H1 (cell line): Measurements from ENCODE around the gene CCDC12. TPM values are rescaled to one million over a fixed set of nuclear protein-coding genes. Genes with fewer than 3 reads are reported as not detected.

Experiments used
- CTCF ChIA-PET: fragments of 300-600 bp; sonication (Branson Sonifier 250); formaldehyde crosslinking; loops from one replicate; lab custom pipeline; 2021; ENCODE audit not compliant: partially characterized antibody; lab: Charles Lee
- POLR2A ChIA-PET: fragments of 300-600 bp; sonication (Branson Sonifier 250); formaldehyde crosslinking; loops from one replicate; lab custom pipeline; 2021; ENCODE audit warnings: inconsistent platforms; ENCODE audit not compliant: partially characterized antibody; lab: Charles Lee
- DNase-seq, 2 experiments: peaks; one replicate each; pipeline versions ENCODE4 v3.0.0 to v3.0.0-alpha.2; 2010 to 2022; ENCODE audit warnings: low spot score in 2 of 2, low read depth in 1 of 2, mixed read lengths in 1 of 2
- FAIRE-seq: peaks from 2 replicates; lab custom pipeline; 2011; peaks lifted over from hg19 to GRCh38; lab: Jason Lieb, UNC
- H2AFZ ChIP-seq: 2 replicates; pipeline ENCODE4 v1.8.1; 2012; ENCODE audit warnings: low read length, inconsistent platforms
- H2AK5ac ChIP-seq: 2 replicates; pipeline ENCODE4 v1.6.1; 2013; ENCODE audit warnings: low read depth, low read length
- H2BK120ac ChIP-seq: replicated peaks from 2 replicates; pipeline ENCODE3; 2013; ENCODE audit warnings: low read depth, low read length, inconsistent platforms
- H2BK12ac ChIP-seq: 2 replicates; pipeline ENCODE4 v1.6.1; 2013; ENCODE audit warnings: low read depth, low read length
- H2BK15ac ChIP-seq: 2 replicates; pipeline ENCODE4 v1.6.1; 2013; ENCODE audit warnings: low read length
- H2BK20ac ChIP-seq: 2 replicates; pipeline ENCODE4 v1.6.1; 2013; ENCODE audit warnings: low read length
- H2BK5ac ChIP-seq: 2 replicates; pipeline ENCODE4 v1.6.1; 2013; ENCODE audit warnings: low read depth, low read length
- H3K14ac ChIP-seq: 2 replicates; pipeline ENCODE4 v1.6.1; 2013; ENCODE audit warnings: inconsistent platforms; ENCODE audit not compliant: insufficient read length
- H3K18ac ChIP-seq: 2 replicates; pipeline ENCODE4 v1.6.1; 2013; ENCODE audit warnings: low read length; ENCODE audit errors: extremely low read depth
- H3K23ac ChIP-seq: 2 replicates; pipeline ENCODE4 v1.6.1; 2013; ENCODE audit warnings: inconsistent platforms; ENCODE audit not compliant: insufficient read length
- H3K23me2 ChIP-seq: 2 replicates; pipeline ENCODE4 v1.6.1; 2013; ENCODE audit warnings: low read depth, low read length
- H3K27ac ChIP-seq: 2 replicates; pipeline ENCODE4 v1.6.1; 2011; ENCODE audit warnings: low read depth, low read length, inconsistent platforms
- H3K27me3 ChIP-seq, 4 experiments: replicated peaks in 1 of 4; 1 replicate in 1 of 4; 2 replicates in 3 of 4; pipeline versions ENCODE4 v1.6.1 to v1.8.1; 2011 to 2013; ENCODE audit warnings: low read length in 3 of 4, mild to moderate bottlenecking in 3 of 4, inconsistent platforms in 2 of 4, mixed read lengths in 2 of 4, moderate library complexity in 1 of 4; ENCODE audit not compliant: control insufficient read depth in 3 of 4, insufficient read depth in 3 of 4; ENCODE audit errors: extremely low read depth in 1 of 4
- H3K36me3 ChIP-seq, 4 experiments: 2 replicates each; pipeline versions ENCODE4 v1.6.1 to v1.8.1; 2011 to 2013; ENCODE audit warnings: mild to moderate bottlenecking in 4 of 4, low read length in 3 of 4, moderate library complexity in 2 of 4, control low read depth in 1 of 4, inconsistent platforms in 1 of 4; ENCODE audit not compliant: insufficient read depth in 4 of 4, control insufficient read depth in 2 of 4
- H3K4ac ChIP-seq: replicated peaks from 2 replicates; pipeline ENCODE3; 2013; ENCODE audit warnings: low read length, low read depth, mixed read lengths, inconsistent platforms; ENCODE audit not compliant: insufficient read length
- H3K4me1 ChIP-seq, 4 experiments: replicated peaks in 1 of 4; 1 replicate in 1 of 4; 2 replicates in 3 of 4; pipeline versions ENCODE4 v1.6.1 to v1.8.1; 2011 to 2013; ENCODE audit warnings: low read length in 3 of 4, inconsistent platforms in 2 of 4, mixed read lengths in 1 of 4; ENCODE audit not compliant: insufficient read depth in 4 of 4, control insufficient read depth in 3 of 4
- H3K4me2 ChIP-seq, 2 experiments: 2 replicates each; pipeline versions ENCODE4 v1.6.1 to v1.8.1; 2011 to 2013; ENCODE audit warnings: low read depth in 2 of 2, low read length in 2 of 2, control low read depth in 1 of 2, inconsistent platforms in 1 of 2, mild to moderate bottlenecking in 1 of 2; ENCODE audit not compliant: insufficient read depth in 1 of 2
- H3K4me3 ChIP-seq, 4 experiments: fragments of 200-600, 300-600 bp in 1 of 4; sonication (generic), shearing (Covaris generic), sonication (Bioruptor Twin) in 1 of 4; 2 replicates each; pipeline versions ENCODE4 v1.5.1 to v1.8.1; 2011 to 2016; ENCODE audit warnings: low read length in 4 of 4, low read depth in 3 of 4, control low read depth in 2 of 4, inconsistent platforms in 2 of 4, mild to moderate bottlenecking in 2 of 4, mixed read lengths in 1 of 4, moderate library complexity in 1 of 4; ENCODE audit not compliant: insufficient read depth in 2 of 4; ENCODE audit errors: extremely low read depth in 1 of 4
- H3K56ac ChIP-seq: replicated peaks from 2 replicates; pipeline ENCODE3; 2013; ENCODE audit warnings: low read depth, mild to moderate bottlenecking, mixed read lengths, low read length, inconsistent platforms; ENCODE audit not compliant: insufficient read length
- H3K79me1 ChIP-seq: 2 replicates; pipeline ENCODE4 v1.6.1; 2013; ENCODE audit warnings: low read depth, low read length, control low read depth
- H3K79me2 ChIP-seq, 2 experiments: 2 replicates each; pipeline versions ENCODE4 v1.6.1 to v1.8.1; 2012 to 2013; ENCODE audit warnings: low read length in 2 of 2, mild to moderate bottlenecking in 2 of 2, inconsistent platforms in 1 of 2; ENCODE audit not compliant: insufficient read depth in 2 of 2, control insufficient read depth in 1 of 2
- H3K9ac ChIP-seq, 4 experiments: replicated peaks in 1 of 4; 1 replicate in 1 of 4; 2 replicates in 3 of 4; pipeline versions ENCODE4 v1.6.1 to v1.8.1; 2011 to 2013; ENCODE audit warnings: low read depth in 3 of 4, low read length in 3 of 4, control low read depth in 2 of 4, mild to moderate bottlenecking in 2 of 4, moderate library complexity in 2 of 4, inconsistent platforms in 1 of 4; ENCODE audit errors: extremely low read depth in 1 of 4
- H3K9me3 ChIP-seq, 2 experiments: 2 replicates each; pipeline versions ENCODE4 v1.6.1 to v1.8.1; 2012 to 2013; ENCODE audit warnings: mild to moderate bottlenecking in 2 of 2, moderate library complexity in 2 of 2, control low read depth in 1 of 2, inconsistent platforms in 1 of 2, low read depth in 1 of 2, low read length in 1 of 2, mixed read lengths in 1 of 2; ENCODE audit not compliant: insufficient read depth in 2 of 2
- H4K20me1 ChIP-seq, 2 experiments: replicated peaks in 1 of 2; 2 replicates each; pipeline versions ENCODE3 to v1.8.1; 2011 to 2013; ENCODE audit warnings: inconsistent platforms in 2 of 2, low read length in 2 of 2, mild to moderate bottlenecking in 1 of 2; ENCODE audit not compliant: insufficient read depth in 2 of 2, control insufficient read depth in 1 of 2
- H4K5ac ChIP-seq: 2 replicates; pipeline ENCODE4 v1.6.1; 2013; ENCODE audit warnings: low read length, low read depth, mixed read lengths, inconsistent platforms; ENCODE audit not compliant: insufficient read length
- H4K8ac ChIP-seq: 2 replicates; pipeline ENCODE4 v1.8.0; 2013; ENCODE audit warnings: mild to moderate bottlenecking, moderate library complexity, low read length, inconsistent platforms; ENCODE audit not compliant: insufficient read depth; ENCODE audit errors: extremely low read depth
- H4K91ac ChIP-seq: replicated peaks from 2 replicates; pipeline ENCODE3; 2013; ENCODE audit warnings: low read length, mixed read lengths, inconsistent platforms; ENCODE audit not compliant: insufficient read length
- HDAC6 ChIP-seq: IDR thresholded peaks from one replicate; pipeline ENCODE4 v1.7.1; 2012; ENCODE audit warnings: low read depth, mild to moderate bottlenecking, inconsistent platforms, low read length, moderate library complexity
- POLR2A ChIP-seq, 2 experiments: IDR thresholded peaks; 1 replicate in 1 of 2; 2 replicates in 1 of 2; pipeline ENCODE4 v1.6.1; 2011; ENCODE audit warnings: low read depth in 2 of 2, low read length in 2 of 2, mild to moderate bottlenecking in 2 of 2; ENCODE audit errors: control extremely low read depth in 1 of 2
- SIN3A ChIP-seq, 2 experiments: IDR thresholded peaks in 1 of 2; conservative IDR thresholded peaks in 1 of 2; 2 replicates each; pipeline ENCODE4 v1.6.1; 2011 to 2012; ENCODE audit warnings: low read length in 2 of 2, improper control_type of control experiment in 1 of 2, low read depth in 1 of 2, mild to moderate bottlenecking in 1 of 2
- SIRT6 ChIP-seq: IDR thresholded peaks from one replicate; pipeline ENCODE4 v1.7.1; 2012; ENCODE audit warnings: low read length, inconsistent platforms
- USF2 ChIP-seq: IDR thresholded peaks from 2 replicates; pipeline ENCODE4 v1.6.1; 2011; ENCODE audit warnings: low read length, improper control_type of control experiment
- YY1 ChIP-seq: IDR thresholded peaks from 2 replicates; pipeline ENCODE4 v1.6.1; 2011; ENCODE audit warnings: low read depth, mild to moderate bottlenecking, low read length
- WGBS, 2 experiments: shearing (Covaris generic) in 1 of 2; methylation state at CpG; one replicate each; pipeline versions ENCODE4 v1.1.6 to v1.1.7; 2013 to 2015; ENCODE audit warnings: low lambda C conversion rate in 2 of 2, mixed read lengths in 2 of 2, inconsistent platforms in 1 of 2, low coverage in 1 of 2, missing lambda C conversion rate in 1 of 2; ENCODE audit not compliant: insufficient replicate concordance in 2 of 2, insufficient coverage in 1 of 2, insufficient read length in 1 of 2; ENCODE audit errors: extremely low coverage in 1 of 2, missing lambda C conversion rate in 1 of 2; 5-methylcytosine and 5-hydroxymethylcytosine counted together
- polyA plus RNA-seq, 7 experiments: library from polyadenylated mRNA; depleted of rRNA in 3 of 7; stranded (reverse) in 5 of 7; unstranded in 2 of 7; fragments of >200 nt in 5 of 7; fragments of 200-250 nt in 2 of 7; gene quantifications; 1 replicate in 5 of 7; 2 replicates in 1 of 7; 4 replicates in 1 of 7; pipeline versions ENCODE4 v1.2.1 to v1.2.3, GENCODE V29; 2011 to 2013; ENCODE audit warnings: missing spikeins in 2 of 7, mixed read lengths in 2 of 7
- total RNA-seq: library from RNA; stranded (reverse); fragmentation: NEBNext Ultra II Directional; extraction: Animal tissue kit (Norgen Biotek cat#: 25700); gene quantifications from 2 replicates; pipeline ENCODE4 v1.2.1, GENCODE V29; 2021
- TF ChIP-seq, protein P1 (sequence below), 3 experiments: IDR thresholded peaks; 1 replicate in 2 of 3; 2 replicates in 1 of 3; pipeline versions ENCODE4 v1.5.1 to v1.6.1; 2011; ENCODE audit warnings: low read length in 3 of 3, mild to moderate bottlenecking in 3 of 3, inconsistent platforms in 2 of 3, low read depth in 1 of 3, moderate library complexity in 1 of 3; ENCODE audit not compliant: insufficient read depth in 1 of 3; ENCODE audit errors: control extremely low read depth in 1 of 3
- TF ChIP-seq, protein P2 (sequence below): IDR thresholded peaks from 2 replicates; pipeline ENCODE4 v1.6.1; 2012; ENCODE audit warnings: low read length, inconsistent platforms

Gene CCDC12
- total and polyA plus RNA-seq, 2 of the 8 experiments (the other 6 are each of a cell fraction or from before 2014, with no cell fraction given): 29.5 to 41.3 TPM

DNA sequence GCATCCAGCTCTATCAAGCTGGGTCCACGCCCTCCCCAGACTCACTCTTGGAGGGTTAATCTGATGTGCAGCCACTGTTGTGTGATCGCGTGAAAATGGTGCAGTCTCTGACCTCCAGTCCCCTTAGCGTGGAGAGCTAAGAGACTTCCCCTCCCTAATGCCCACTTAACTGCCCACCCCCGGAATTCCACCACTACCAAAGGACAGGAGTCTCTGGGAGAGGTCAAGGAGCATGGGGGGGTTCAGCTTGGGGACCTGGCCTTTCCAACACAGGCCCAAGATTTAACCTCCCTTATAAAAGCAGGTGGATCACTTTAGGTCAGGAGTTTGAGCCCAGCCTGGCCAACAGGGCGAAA is 48.8 kb downstream of the CCDC12 start:
- no peak overlapping the region for H4K91ac ChIP-seq
- no peaks in the 10 kb centered on the region for H3K23me2 ChIP-seq
- H3K79me1 ChIP-seq: peaks cover 14% of the 10 kb centered on the region
- no peak overlapping the region for H3K23ac ChIP-seq
- no peak overlapping the region for H3K18ac ChIP-seq
- H3K36me3 ChIP-seq: peaks cover 6 to 12% (median 9%) of the 10 kb centered on the region in 4 experiments; a peak in 7 of 8 replicates
- no peak overlapping the region for H3K14ac ChIP-seq
- FAIRE-seq (no peak), DNase-seq (no peak)
- H3K56ac ChIP-seq: no peak overlapping the region
- POLR2A ChIA-PET: interaction anchor here (0.6 kb wide), 1 partner anchor 83 kb away, joined by 3 read pairs; no protein-coding TSS in a partner anchor
- no peaks in the 10 kb centered on the region for H3K9me3 ChIP-seq
- 0 out of 2 replicates have a peak overlapping the region, but pooled peaks have one; percentile 11 for H3K27ac ChIP-seq
- H3K79me2 ChIP-seq: peaks cover 0 to 28% of the 10 kb centered on the region in 2 experiments; a peak in 1 of 4 replicates
- H4K20me1 ChIP-seq: peaks cover 12 to 14% of the 10 kb centered on the region in 2 experiments
- H3K9ac ChIP-seq: no peak overlapping the region
- H3K4me3 ChIP-seq: no peak overlapping the region
- H2BK15ac ChIP-seq: no peak overlapping the region
- no peak overlapping the region for H4K5ac ChIP-seq
- no peak overlapping the region for H4K8ac ChIP-seq
- peaks cover 0 to 4% (median 0%) of the 10 kb centered on the region in 4 experiments; a peak in 1 of 7 replicates for H3K4me1 ChIP-seq
- no peaks in the 10 kb centered on the region for H3K27me3 ChIP-seq
- no peak overlapping the region for H2BK5ac ChIP-seq
- H2BK20ac ChIP-seq: no peak overlapping the region
- no peak overlapping the region for H2BK12ac ChIP-seq
- no peak overlapping the region for H2AFZ ChIP-seq
- H2BK120ac ChIP-seq: no peak overlapping the region
- no peak overlapping the region for H2AK5ac ChIP-seq
- H3K4ac ChIP-seq: no peak overlapping the region
- WGBS, 2 experiments: 90% methylated on average over 6 of the region's 6 CpGs; no CpG with 5 or more reads in 1 of the 2 experiments
- CTCF ChIA-PET: interaction anchor here (0.6 to 9.9 kb wide), 4 partner anchors 31 to 78 kb away, joined by 3 to 104 read pairs (median 6); no protein-coding TSS in a partner anchor
- H3K4me2 ChIP-seq: no peak overlapping the region
- TF ChIP-seq USF2 (no peak), POLR2A (IDR thresholded peaks at IDR 0.05; ENCODE audit: control extremely low read depth in 1 of 2, low read depth in 2 of 2, low read length in 2 of 2) (no peak), YY1 (no peak), SIN3A (conservative IDR thresholded peaks at IDR 0.05 in 1 of 2, IDR thresholded peaks at IDR 0.05 in 1 of 2; ENCODE audit: low read depth in 1 of 2, low read length in 2 of 2) (no peak), SIRT6 (no peak), HDAC6 (no peak)
- TF ChIP-seq, protein P1, sequence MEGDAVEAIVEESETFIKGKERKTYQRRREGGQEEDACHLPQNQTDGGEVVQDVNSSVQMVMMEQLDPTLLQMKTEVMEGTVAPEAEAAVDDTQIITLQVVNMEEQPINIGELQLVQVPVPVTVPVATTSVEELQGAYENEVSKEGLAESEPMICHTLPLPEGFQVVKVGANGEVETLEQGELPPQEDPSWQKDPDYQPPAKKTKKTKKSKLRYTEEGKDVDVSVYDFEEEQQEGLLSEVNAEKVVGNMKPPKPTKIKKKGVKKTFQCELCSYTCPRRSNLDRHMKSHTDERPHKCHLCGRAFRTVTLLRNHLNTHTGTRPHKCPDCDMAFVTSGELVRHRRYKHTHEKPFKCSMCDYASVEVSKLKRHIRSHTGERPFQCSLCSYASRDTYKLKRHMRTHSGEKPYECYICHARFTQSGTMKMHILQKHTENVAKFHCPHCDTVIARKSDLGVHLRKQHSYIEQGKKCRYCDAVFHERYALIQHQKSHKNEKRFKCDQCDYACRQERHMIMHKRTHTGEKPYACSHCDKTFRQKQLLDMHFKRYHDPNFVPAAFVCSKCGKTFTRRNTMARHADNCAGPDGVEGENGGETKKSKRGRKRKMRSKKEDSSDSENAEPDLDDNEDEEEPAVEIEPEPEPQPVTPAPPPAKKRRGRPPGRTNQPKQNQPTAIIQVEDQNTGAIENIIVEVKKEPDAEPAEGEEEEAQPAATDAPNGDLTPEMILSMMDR (IDR thresholded peaks at IDR 0.05; ENCODE audit: control extremely low read depth in 1 of 3, insufficient read depth in 1 of 3, low read depth in 1 of 3, low read length in 3 of 3): no peak
- TF ChIP-seq, protein P2, sequence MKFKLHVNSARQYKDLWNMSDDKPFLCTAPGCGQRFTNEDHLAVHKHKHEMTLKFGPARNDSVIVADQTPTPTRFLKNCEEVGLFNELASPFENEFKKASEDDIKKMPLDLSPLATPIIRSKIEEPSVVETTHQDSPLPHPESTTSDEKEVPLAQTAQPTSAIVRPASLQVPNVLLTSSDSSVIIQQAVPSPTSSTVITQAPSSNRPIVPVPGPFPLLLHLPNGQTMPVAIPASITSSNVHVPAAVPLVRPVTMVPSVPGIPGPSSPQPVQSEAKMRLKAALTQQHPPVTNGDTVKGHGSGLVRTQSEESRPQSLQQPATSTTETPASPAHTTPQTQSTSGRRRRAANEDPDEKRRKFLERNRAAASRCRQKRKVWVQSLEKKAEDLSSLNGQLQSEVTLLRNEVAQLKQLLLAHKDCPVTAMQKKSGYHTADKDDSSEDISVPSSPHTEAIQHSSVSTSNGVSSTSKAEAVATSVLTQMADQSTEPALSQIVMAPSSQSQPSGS: no peak
